H9 (cell line): ENCODE data around the gene UBIAD1. TPM values are rescaled to one million over a fixed set of nuclear protein-coding genes. Genes with fewer than 3 reads are reported as not detected.

ENCODE experiments used
- DNase-seq: peaks from one replicate; pipeline ENCODE4 v3.0.0-alpha.2; 2017
- H2AFZ ChIP-seq: one replicate; pipeline ENCODE4 v1.6.1; 2013; ENCODE audit warnings: mild to moderate bottlenecking, low read length, control low read depth, moderate library complexity
- H2AK5ac ChIP-seq: 2 replicates; pipeline ENCODE4 v1.6.1; 2013; ENCODE audit warnings: low read length, control low read depth, mixed read lengths; ENCODE audit not compliant: insufficient read length
- H2BK120ac ChIP-seq: one replicate; pipeline ENCODE4 v1.6.1; 2013; ENCODE audit warnings: low read depth, mild to moderate bottlenecking, low read length, control low read depth, inconsistent platforms; ENCODE audit not compliant: poor library complexity, severe bottlenecking
- H2BK12ac ChIP-seq: 2 replicates; pipeline ENCODE4 v1.6.1; 2013; ENCODE audit warnings: low read length, control low read depth, mixed read lengths, low read depth; ENCODE audit not compliant: insufficient read length
- H2BK15ac ChIP-seq: 2 replicates; pipeline ENCODE4 v1.6.1; 2013; ENCODE audit warnings: low read depth, low read length, control low read depth
- H2BK20ac ChIP-seq: one replicate; pipeline ENCODE4 v1.6.1; 2013; ENCODE audit warnings: low read depth, mild to moderate bottlenecking, low read length, control low read depth, inconsistent platforms; ENCODE audit not compliant: poor library complexity, severe bottlenecking
- H2BK5ac ChIP-seq: 2 replicates; pipeline ENCODE4 v1.6.1; 2013; ENCODE audit warnings: low read length, control low read depth, mixed read lengths; ENCODE audit not compliant: insufficient read length
- H3K14ac ChIP-seq: 2 replicates; pipeline ENCODE4 v1.6.1; 2013; ENCODE audit warnings: low read length, control low read depth; ENCODE audit not compliant: insufficient read depth
- H3K18ac ChIP-seq: 2 replicates; pipeline ENCODE4 v1.6.1; 2013; ENCODE audit warnings: low read depth, mild to moderate bottlenecking, mixed read lengths, low read length, control low read depth; ENCODE audit not compliant: insufficient read length
- H3K23ac ChIP-seq: 2 replicates; pipeline ENCODE4 v1.6.1; 2013; ENCODE audit warnings: low read length, control low read depth, mixed read lengths, low read depth; ENCODE audit not compliant: insufficient read length
- H3K23me2 ChIP-seq: 2 replicates; pipeline ENCODE4 v1.6.1; 2013; ENCODE audit warnings: low read depth, mild to moderate bottlenecking, mixed read lengths, low read length, control low read depth; ENCODE audit not compliant: insufficient read length, poor library complexity, severe bottlenecking
- H3K27ac ChIP-seq: 2 replicates; pipeline ENCODE4 v1.5.1; 2013; ENCODE audit warnings: low read length, control low read depth, mixed read lengths, low read depth; ENCODE audit not compliant: insufficient read length
- H3K27me3 ChIP-seq: 2 replicates; pipeline ENCODE4 v1.6.1; 2013; ENCODE audit warnings: low read length, control low read depth, inconsistent platforms; ENCODE audit not compliant: insufficient read depth
- H3K4ac ChIP-seq: 2 replicates; pipeline ENCODE4 v1.6.1; 2013; ENCODE audit warnings: low read depth, mild to moderate bottlenecking, control low read depth, inconsistent platforms, low read length, moderate library complexity
- H3K4me1 ChIP-seq: 2 replicates; pipeline ENCODE4 v1.6.1; 2013; ENCODE audit warnings: low read length, control low read depth, inconsistent platforms; ENCODE audit not compliant: insufficient read depth
- H3K4me2 ChIP-seq: 2 replicates; pipeline ENCODE4 v1.6.1; 2013; ENCODE audit warnings: low read length, control low read depth, mixed read lengths; ENCODE audit not compliant: insufficient read length, insufficient read depth
- H3K56ac ChIP-seq: 2 replicates; pipeline ENCODE4 v1.6.1; 2013; ENCODE audit warnings: low read depth, mild to moderate bottlenecking, mixed read lengths, low read length, control low read depth; ENCODE audit not compliant: insufficient read length
- H3K79me1 ChIP-seq: 2 replicates; pipeline ENCODE4 v1.6.1; 2013; ENCODE audit warnings: low read depth, mild to moderate bottlenecking, moderate library complexity, low read length, control low read depth, inconsistent platforms; ENCODE audit not compliant: insufficient read depth, poor library complexity, severe bottlenecking
- H3K79me2 ChIP-seq: 2 replicates; pipeline ENCODE4 v1.6.1; 2013; ENCODE audit warnings: low read length, control low read depth, inconsistent platforms; ENCODE audit not compliant: insufficient read depth
- H3K9ac ChIP-seq: 2 replicates; pipeline ENCODE4 v1.6.1; 2013; ENCODE audit warnings: low read length, control low read depth, mixed read lengths; ENCODE audit not compliant: insufficient read length; ENCODE audit errors: extremely low read depth
- H3K9me3 ChIP-seq: one replicate; pipeline ENCODE4 v1.6.1; 2013; ENCODE audit warnings: low read depth, low read length, inconsistent platforms; ENCODE audit not compliant: control insufficient read depth
- H3T11ph ChIP-seq: one replicate; pipeline ENCODE4 v1.6.1; 2013; ENCODE audit warnings: mild to moderate bottlenecking, low read length, control low read depth, inconsistent platforms
- H4K20me1 ChIP-seq: one replicate; pipeline ENCODE4 v1.6.1; 2013; ENCODE audit not compliant: control insufficient read depth, insufficient read length, insufficient read depth
- H4K5ac ChIP-seq: 2 replicates; pipeline ENCODE4 v1.6.1; 2013; ENCODE audit warnings: low read depth, mild to moderate bottlenecking, mixed read lengths, low read length, control low read depth; ENCODE audit not compliant: insufficient read length
- H4K8ac ChIP-seq: replicated peaks from 2 replicates; pipeline ENCODE4 v1.6.1; 2013; ENCODE audit warnings: low read length, control low read depth, mixed read lengths, low read depth; ENCODE audit not compliant: insufficient read length
- H4K91ac ChIP-seq: 2 replicates; pipeline ENCODE4 v1.6.1; 2013; ENCODE audit warnings: low read depth, mild to moderate bottlenecking, moderate library complexity, mixed read lengths, low read length, control low read depth; ENCODE audit not compliant: insufficient read length
- H3K27ac Mint-ChIP-seq, 3 experiments: 2 replicates in 2 of 3; 3 replicates in 1 of 3; pipeline ENCODE4 v1.8.0; 2020 to 2021; ENCODE audit warnings: mixed read lengths in 3 of 3, mild to moderate bottlenecking in 1 of 3, moderate library complexity in 1 of 3
- H3K27me3 Mint-ChIP-seq: 2 replicates; pipeline ENCODE4 v1.8.0; 2021; ENCODE audit warnings: low read depth, mild to moderate bottlenecking, moderate library complexity, mixed read lengths
- H3K36me3 Mint-ChIP-seq, 3 experiments: 2 replicates in 2 of 3; 3 replicates in 1 of 3; pipeline ENCODE4 v1.8.0; 2020 to 2021; ENCODE audit warnings: low read depth in 3 of 3, mixed read lengths in 3 of 3; ENCODE audit not compliant: insufficient read depth in 1 of 3
- H3K4me1 Mint-ChIP-seq, 2 experiments: 2 replicates each; pipeline ENCODE4 v1.8.0; 2020; ENCODE audit warnings: mixed read lengths in 2 of 2
- H3K4me3 Mint-ChIP-seq, 2 experiments: 2 replicates in 1 of 2; 3 replicates in 1 of 2; pipeline ENCODE4 v1.8.0; 2020 to 2021; ENCODE audit warnings: mild to moderate bottlenecking in 2 of 2, mixed read lengths in 2 of 2, moderate library complexity in 1 of 2
- H3K9me3 Mint-ChIP-seq, 2 experiments: 2 replicates in 1 of 2; 3 replicates in 1 of 2; pipeline ENCODE4 v1.8.0; 2020; ENCODE audit warnings: mild to moderate bottlenecking in 2 of 2, mixed read lengths in 2 of 2, moderate library complexity in 1 of 2
- CTCF ChIP-seq: fragments of 200-600 bp; sonication (generic); conservative IDR thresholded peaks from 3 replicates; pipeline ENCODE4 v1.8.0; 2021; ENCODE audit warnings: antibody characterized with exemption, mild to moderate bottlenecking
- WGBS: extraction: QIAGEN DNeasy Blood & Tissue Kit; methylation state at CpG from one replicate; pipeline ENCODE4 v1.1.7; 2013; ENCODE audit warnings: missing lambda C conversion rate, low lambda C conversion rate, mixed read lengths; ENCODE audit not compliant: insufficient read length; ENCODE audit errors: extremely low coverage; 5-methylcytosine and 5-hydroxymethylcytosine counted together
- total RNA-seq: library from RNA; stranded (reverse); gene quantifications from 2 replicates; pipeline ENCODE4 v1.2.1, GENCODE V29; 2021

UBIAD1 gene
- total RNA-seq, 1 experiment from 2014 or later = 30.2 TPM

GRCh38 chr1:11331945-11332546 lies 59.0 kb downstream of the UBIAD1 start:
- Histone ChIP-seq H2BK20ac (no peak overlapping the region), H3K4me1 (no peaks in the 10 kb centered on the region), H3K14ac (no peak overlapping the region; the same call in 1 of the 2 replicates), H4K5ac (no peak overlapping the region), H3K27ac (no peak overlapping the region), H2BK5ac (no peak overlapping the region), H2BK15ac (no peak overlapping the region), H3K9me3 (no peaks in the 10 kb centered on the region), H3K79me1 (no peaks in the 10 kb centered on the region), H3K9ac (no peak overlapping the region), H3K56ac (no peak overlapping the region), H2AK5ac (no peak overlapping the region), H2BK12ac (no peak overlapping the region), H3K79me2 (no peaks in the 10 kb centered on the region), H3K4ac (no peak overlapping the region), H3K23me2 (no peaks in the 10 kb centered on the region), H2BK120ac (no peak overlapping the region), H2AFZ (no peak overlapping the region), H4K20me1 (no peaks in the 10 kb centered on the region), H3T11ph (no peak overlapping the region), H3K18ac (no peak overlapping the region), H3K23ac (no peak overlapping the region), H3K27me3 (no peaks in the 10 kb centered on the region), H3K4me2 (no peak overlapping the region), H4K8ac (no peak overlapping the region), H4K91ac (no peak overlapping the region)
- Mint-ChIP-seq H3K27me3 (no peaks in the 10 kb centered on the region), H3K4me1 (peaks cover 8 to 25% of the 10 kb centered on the region in 2 experiments), H3K27ac (no peak overlapping the region; a peak in 1 of 7 replicates), H3K4me3 (no peak overlapping the region), H3K36me3 (no peaks in the 10 kb centered on the region), H3K9me3 (no peaks in the 10 kb centered on the region; a peak in 1 of 5 replicates)
- DNase-seq = no peak
- WGBS = no CpG with 5 or more reads among the region's 13 CpGs
- no peak for TF ChIP-seq CTCF
